A549 treated with CORT108297 at 1 μM for 4 hours (cell line): ENCODE measurements around the gene AMPD1. TPM values are rescaled to one million over a fixed set of nuclear protein-coding genes. Genes with fewer than 3 reads are reported as not detected.

Experiments
- total RNA-seq: library from RNA; stranded (reverse); fragments of 200-300 nt; extraction: Qiagen RNA extraction; gene quantifications from 5 replicates; pipeline ENCODE4 v1.2.3, GENCODE V29; 2022

AMPD1 gene
- total RNA-seq: 0.07 TPM in 1 of 5 replicates, not detected in the others

GRCh38 chr1:114695430-114696058, at the start of gene AMPD1:
AMPD1 (minus strand) TSS chr1:114695546; CDS start chr1:114695471, 75 bp downstream.

GRCh38 chr1:114716304-114717170, 21.2 kb upstream of the AMPD1 start, which contains the start of gene NRAS:
NRAS (minus strand) TSS chr1:114716771; CDS start chr1:114716160, 611 bp downstream.

GRCh38 chr1:114669562-114670082, 25.7 kb downstream of the AMPD1 start, which contains the start of gene DENND2C:
DENND2C (minus strand) TSS chr1:114670049; CDS start chr1:114625984, 44,065 bp downstream.

Other genes starting within 250 kb of the AMPD1 start
- 8.1 to 13.9 TPM (median 10.6 TPM) in 5 replicates for gene TRIM33, start 184.3 kb downstream of the AMPD1 start, total RNA-seq
- gene BCAS2, start 113.9 kb downstream of the AMPD1 start, total RNA-seq: 26.2 to 29.7 TPM (median 27.7 TPM) in 5 replicates
- gene DENND2C, start 25.5 kb downstream of the AMPD1 start, total RNA-seq: 0.29 to 0.57 TPM (median 0.39 TPM) in 5 replicates
- 26.1 to 36.0 TPM (median 28.1 TPM) in 5 replicates for gene NRAS, start 21.2 kb upstream of the AMPD1 start, total RNA-seq
- 115 to 168 TPM (median 125 TPM) in 5 replicates for gene CSDE1, start 62.4 kb upstream of the AMPD1 start, total RNA-seq
- gene SIKE1, start 85.1 kb upstream of the AMPD1 start, total RNA-seq: 15.6 to 19.4 TPM (median 16.0 TPM) in 5 replicates
- not detected in 5 replicates for gene SYCP1, start 159.3 kb upstream of the AMPD1 start, total RNA-seq